HG03025 (cell line): ENCODE results near the gene NEAT1.

Source experiments
- ATAC-seq: cut with Tn5 transposase; IDR thresholded peaks from one replicate; pipeline ENCODE4 v1.9.1; 2021; ENCODE audit warnings: mild to moderate bottlenecking, moderate library complexity; ENCODE audit not compliant: unreplicated experiment, low FRiP score

The NEAT1 gene

DNA sequence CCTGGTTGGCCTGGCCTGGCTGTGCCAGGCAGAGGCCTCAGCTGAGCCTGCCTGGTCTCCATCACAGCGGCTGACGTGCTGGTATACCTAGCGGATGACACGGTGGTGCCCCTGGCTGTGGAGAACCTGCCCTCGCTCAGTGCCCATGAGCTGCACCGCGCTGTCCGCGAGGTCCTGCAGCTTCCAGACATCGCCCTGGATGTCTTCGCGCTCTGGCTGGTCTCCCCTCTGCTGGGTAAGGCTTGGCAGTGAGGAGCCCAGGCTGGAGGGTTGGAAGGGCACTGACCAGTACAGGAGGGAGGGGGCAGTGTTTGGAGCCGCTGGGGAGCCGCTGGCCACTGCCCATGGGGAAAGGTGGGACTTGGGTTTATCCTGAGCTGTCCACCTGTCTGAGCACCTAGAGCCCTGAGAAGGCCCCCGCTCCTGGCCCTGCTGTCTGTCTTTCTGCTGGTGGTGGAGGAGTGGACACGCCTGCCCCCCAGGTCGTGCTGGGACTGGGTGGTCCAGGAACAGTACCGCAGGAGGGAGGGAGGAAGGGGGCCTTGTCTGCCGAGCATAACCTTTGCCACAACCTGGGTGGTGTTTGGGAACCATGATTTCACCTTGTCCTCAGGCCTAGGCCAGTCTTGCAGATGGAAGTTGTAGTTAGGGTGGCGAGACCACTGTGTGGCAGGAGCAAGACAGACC lies 33.2 kb upstream of the NEAT1 start:
- no peak for ATAC-seq

DNA sequence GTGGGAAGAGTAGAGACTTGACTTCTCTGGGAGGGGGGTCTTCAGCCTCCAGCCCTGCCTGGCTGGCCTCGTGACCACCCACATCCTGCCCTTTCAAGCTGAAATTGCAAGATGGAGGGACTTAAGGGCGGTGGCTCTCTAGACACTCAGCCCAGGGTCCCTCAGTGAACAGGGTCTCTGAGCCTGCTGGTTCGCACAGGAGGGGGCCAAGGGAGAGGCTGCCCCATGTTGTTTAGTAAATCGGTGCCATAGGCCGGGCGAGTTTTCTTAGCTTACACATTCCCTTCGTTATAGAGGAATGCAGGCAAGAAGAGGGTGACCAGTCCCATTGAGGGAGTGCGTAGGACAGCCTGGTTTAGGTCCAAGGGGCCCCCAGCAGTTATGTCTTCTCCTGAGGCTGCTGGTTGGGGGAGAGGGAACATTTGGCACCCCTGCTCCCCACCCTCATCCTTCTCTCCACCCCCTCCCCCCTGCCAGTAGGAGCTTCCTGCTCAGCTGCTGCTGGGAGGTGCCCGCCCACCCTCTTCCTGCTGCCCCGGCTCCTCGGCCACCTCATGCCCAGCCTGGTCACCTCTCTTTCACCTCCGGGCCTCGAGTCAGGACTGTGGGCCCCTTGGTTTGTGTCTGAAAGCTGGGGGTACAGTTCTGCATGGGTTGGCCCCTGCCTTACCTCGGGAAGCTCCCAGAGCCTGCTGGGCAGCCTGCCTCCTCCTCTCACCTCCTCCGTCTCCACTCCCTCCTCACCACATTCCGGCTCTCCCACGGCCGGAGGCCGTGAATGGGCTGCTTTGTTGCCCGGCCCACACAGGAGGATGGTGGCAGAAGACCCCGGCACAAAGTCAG lies 32.3 kb upstream of the NEAT1 start:
- no peak for ATAC-seq

DNA sequence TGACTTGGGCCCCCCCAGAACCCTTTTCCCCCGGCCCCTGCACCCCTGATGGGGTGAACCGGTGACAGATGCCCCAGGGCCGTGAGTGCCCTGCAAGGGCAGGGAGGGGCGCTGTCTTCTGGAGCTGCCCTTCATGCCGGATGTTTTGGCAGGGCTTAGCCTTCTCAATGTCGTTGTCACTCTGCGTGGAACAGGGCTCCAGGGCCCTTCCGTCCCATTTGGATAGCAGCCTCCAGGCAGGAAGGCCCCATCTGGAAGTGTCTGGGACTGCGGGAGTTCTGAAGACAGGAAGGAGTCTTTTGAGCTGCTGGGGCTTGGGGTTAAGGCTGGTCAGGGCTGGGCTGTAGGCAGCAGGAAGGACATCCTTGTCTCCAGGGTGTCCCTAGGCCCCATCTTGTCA lies 31.6 kb upstream of the NEAT1 start:
- ATAC-seq: no peak

DNA sequence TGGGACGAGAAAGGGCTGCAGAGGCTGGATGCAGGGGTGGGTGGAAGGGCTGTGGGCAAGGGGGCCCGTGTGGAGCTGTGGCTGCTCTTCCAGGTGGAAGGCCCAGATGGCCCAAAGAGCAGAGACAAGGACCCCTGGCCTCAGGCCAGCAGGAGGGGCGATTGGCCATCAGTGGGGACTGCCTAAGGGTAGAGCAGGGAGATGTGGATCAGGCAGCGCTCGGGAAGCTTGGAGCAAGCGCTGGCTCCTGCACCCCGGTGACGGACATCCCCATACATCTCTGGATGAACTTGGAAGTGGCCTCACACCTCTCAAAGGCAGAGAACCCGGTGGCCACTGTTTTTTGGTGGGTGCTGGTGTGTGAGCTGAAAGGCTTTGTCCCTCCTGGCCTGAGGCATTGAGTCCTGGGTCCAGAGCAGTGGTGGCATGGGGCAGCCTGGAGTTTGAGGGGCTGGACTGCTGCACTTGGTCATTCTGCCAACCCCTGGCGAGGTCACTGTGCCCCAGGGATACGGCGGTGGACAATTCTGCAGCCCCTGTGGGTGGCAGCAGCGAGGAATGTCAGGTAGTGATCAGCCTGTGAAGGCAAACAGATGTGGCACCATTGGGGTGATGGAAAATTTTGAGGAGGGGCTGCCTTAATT lies 30.3 kb upstream of the NEAT1 start:
- ATAC-seq: no peak

DNA sequence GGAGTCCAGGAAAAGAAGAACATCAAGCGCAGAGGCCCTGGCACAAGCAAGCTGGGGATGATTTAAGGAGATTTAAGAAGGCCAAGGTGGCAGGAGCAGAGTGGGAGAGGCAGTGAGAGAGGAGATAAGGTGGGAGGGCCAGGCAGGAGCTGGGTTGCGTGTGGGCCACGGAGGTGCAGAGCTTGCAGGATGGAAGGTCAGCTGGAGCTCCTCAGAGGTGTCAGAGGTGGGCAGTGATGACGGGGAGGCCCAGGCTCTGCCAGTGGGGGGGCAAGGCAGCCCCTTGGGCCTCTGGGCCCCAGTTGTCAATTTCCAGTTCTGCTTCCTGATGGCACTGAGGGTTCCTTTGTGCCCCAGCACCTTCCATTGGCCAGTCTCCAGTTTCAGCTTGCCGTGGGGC lies 29.7 kb upstream of the NEAT1 start:
- ATAC-seq: no peak

DNA sequence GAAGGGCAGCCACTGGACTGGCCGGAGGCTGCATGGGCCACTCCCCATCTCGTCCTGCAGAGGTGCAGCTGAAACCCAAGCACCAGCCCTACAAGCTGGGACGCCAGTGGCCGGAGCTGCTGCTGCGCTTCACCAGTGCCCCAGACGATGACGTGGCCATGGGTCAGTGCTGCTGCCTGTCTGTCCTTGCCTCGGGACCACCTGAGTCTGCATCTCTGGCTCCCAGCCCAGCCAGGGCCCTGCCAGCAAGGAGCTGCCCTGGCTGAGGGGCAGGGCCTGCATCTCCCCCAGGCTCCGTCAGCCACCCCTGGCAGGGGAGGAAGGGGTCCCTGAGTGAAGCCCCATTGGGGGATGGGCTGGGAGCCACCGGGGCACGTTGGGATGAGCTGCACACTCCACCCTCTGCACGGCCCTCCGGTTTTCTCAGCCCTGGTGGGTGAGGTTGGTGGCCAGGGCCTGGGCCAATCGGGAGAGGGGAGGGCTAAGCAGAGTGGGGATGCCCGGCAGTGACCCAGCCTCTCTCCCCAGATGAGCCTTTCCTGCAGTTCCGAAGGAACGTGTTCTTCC lies 29.0 kb upstream of the NEAT1 start:
- no peak for ATAC-seq

DNA sequence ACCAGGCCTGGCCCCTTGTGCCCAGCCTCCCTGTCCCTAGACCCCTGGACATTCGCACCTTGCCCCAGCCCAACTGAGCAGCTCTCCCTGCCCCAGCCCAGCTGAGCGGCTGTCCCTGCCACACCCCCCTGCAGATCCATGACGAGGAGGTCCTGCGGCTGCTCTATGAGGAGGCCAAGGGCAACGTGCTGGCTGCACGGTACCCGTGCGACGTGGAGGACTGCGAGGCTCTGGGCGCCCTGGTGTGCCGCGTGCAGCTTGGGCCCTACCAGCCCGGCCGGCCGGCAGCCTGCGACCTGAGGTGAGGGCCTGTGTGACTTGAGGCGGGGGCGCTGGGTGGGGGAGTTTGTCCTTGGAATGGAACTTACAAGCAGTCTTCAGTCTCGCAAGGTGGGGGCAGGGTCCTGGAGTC lies 28.5 kb upstream of the NEAT1 start:
- no peak for ATAC-seq

DNA sequence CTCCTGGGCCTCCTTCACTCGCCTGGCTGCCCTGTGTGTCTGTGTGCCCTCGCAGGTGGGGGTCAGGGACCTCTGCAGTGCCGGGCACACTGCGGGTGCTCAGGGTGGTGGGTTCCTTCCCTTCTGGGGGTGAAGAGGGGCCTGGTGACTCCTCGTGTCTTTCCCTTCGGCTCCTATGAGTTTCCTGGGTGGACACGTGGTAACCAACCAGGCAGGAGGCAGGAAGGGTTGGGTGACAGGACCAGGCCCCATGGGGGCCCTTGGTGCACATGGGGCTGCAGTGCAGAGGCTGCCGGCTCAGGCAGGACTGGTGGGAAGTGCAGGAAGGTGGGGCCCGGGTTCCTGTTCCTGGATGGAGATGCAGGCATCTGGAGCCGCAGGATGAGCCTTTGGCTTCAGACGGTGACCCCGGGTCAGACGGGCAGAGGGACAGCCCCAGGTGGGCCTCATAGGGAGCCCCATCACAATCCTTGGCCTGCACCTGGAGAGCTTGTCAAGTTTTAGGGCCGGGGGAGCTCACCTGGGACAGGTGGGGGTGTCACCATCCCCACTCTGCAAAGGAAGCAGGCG lies 26.6 kb upstream of the NEAT1 start:
- ATAC-seq: no peak

DNA sequence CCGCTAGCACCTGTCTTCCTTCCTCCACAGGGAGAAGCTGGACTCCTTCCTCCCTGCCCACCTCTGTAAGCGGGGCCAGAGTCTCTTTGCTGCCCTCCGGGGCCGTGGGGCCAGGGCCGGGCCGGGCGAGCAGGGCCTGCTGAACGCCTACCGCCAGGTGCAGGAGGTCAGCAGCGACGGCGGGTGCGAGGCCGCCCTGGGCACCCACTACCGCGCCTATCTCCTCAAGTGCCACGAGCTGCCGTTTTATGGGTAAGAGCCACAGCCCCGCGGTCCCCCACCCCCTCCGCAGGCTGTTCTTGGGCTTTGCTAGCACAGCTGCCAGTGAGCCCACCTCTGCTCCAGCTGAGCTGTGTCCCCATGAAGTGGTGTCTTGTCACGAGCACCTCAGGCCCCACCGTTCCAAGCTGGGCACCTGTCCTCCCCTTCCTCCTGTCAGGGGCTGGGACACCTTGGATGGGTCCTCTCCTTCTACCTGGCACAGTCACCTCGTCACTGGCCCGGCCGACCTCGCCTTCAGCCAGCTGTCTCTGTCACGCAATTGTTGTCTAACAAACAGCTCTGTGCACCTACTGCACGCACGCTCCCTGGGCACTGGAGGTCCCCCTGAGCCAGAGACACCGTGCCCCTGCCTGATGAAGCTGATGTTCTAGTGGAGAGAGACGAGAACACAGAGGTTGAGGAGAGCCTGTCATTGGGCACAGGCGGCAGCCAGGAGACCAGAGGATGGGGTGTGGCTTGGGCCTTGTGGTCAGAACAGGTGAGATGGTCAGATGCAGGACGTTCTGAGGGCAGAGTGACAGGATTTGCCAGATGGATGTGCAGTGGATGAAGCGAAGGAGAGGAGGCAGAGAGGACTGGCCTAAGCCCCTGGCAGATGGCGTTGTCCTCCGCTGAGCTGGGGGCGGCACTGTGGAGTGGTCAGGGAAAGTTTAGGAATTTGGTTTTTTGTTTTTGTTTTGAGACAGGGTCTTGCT lies 25.5 kb upstream of the NEAT1 start:
- no peak for ATAC-seq

DNA sequence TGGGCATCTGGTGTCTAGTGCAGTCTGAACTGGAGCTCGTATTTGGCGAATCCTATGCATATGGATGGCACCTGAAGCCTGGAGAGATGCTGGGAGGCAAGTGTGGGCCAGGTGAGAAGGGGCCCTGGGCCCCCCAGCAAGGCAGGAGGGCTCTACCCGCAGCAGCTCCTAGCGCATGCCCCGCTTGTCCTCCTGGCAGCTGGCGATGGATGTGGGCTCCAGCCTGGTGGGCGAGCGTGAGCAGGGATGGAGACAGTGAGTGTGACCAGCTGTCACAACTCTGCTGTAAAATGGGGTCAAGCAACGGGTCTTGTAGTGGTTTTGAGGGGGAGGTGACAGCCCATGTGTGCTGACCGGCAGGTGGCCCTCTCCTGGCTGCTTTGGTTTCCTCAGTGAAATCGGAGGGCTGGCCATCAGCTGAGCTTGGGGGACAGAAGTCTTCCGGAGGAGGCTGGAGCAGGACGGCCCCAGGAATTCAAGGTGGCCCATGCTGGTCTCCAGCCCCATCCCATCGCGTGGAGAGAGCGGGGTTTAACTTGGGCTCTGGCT lies 24.2 kb upstream of the NEAT1 start:
- ATAC-seq: no peak

DNA sequence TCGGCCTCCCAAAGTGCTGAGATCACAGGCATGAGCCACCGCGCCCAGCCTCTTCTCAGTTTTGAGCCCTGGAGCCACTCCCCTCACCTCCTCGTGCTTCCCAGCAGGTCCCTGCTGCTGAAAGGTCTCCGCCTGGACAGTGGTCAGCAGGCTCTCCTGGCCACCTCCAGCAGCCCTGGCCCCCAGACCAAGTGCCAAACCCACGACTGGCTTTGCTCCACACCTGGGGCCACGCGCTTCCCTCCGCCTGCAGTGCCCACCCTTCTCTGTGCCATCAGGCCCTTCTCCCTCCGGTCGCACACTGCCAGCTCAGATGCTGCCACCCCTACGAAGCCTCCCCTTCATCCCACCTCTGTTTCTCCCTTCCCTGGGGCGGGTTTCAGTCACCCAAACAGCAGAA lies 23.3 kb upstream of the NEAT1 start:
- no peak for ATAC-seq

DNA sequence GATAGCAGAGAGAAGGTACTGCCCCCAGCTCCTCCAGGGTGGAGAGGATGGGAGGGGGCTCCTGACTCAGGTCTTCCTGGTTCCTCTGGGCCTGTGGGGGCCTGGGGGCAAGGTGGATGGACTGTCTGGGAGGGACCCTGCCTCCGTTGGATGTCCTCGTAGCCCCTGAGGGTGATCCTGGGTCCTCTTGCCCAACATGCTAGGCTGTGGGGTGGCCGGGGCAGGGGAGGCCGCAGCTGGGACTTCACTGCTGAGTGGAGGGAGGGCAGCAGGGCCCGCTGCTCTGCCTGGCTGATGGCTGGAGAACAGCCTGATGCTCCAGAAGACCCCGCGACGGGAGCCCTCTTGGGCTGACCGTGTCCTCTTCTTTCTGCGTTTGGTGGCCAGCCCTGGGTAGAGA lies 22.8 kb upstream of the NEAT1 start:
- ATAC-seq: no peak

DNA sequence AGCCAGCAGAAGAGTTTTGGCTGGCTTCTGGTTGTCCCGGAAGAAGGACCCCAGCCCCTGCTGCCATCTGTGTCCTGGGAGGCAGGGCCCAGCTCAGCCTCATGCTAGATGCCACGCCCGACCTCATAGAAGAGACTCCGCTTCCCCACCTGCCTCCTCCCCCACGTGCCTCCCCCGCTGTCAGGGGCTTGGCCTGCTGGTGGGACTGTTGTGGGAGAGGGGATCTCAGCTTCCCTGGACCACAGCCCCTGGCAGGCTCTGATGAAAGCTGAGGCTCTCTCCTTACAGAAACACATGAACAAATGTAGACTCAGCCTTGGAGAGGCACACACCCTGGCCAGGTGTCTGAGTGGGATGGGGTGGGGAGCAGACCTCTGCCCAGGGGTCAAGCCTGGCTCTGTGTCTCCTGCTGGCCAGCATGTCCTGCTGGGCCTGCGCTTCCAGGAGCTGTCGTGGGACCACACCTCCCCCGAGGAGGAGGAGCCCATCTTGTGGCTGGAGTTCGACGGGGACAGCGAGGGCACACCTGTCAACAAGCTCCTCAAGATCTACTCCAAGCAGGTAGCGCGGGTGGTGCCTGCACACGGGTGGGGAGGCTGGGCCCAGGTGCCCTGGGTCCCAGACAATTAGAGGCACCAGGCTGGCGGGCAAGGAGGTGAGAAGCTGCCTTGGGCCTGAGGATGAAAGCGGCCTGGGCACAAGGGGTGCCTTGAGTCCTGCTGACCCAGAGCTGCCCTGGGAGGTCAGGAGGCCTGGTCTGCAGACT lies 22.1 kb upstream of the NEAT1 start:
- no peak for ATAC-seq

DNA sequence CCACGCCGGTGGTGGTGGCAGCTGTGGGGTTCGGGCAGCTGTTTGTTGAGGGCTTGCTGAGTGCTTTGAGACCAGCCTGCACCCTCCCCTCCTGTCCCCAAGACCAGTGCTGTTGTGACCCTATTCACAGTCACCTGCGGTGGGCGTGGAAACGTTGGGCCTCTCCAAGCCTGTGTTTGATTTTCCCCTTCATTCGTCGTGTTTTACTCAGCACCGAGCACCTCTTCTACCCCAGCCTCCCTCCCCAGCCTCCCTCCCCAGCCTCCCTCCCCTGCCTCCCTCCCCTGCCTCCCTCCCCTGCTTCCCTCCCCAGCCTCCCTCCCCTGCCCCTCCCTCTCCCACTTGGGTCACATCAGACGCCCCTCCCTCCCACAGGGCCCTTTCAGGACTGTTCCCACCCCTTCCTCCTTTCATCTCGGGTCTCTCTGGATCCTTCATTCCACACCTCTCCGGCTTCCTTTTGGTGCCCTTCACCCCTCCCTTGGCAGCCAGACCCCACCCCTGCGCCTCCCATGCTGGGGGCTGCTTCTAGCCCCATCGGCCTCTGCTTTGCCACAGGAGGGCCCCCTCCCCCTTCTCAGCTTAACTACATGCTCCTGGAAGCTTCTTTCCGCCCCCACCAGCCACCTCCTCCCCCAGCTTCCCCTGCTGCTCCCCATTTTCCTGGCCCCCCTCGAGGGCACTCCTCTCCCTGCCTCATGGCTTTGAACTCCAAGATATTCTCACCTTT lies 21.4 kb upstream of the NEAT1 start:
- ATAC-seq: no peak

DNA sequence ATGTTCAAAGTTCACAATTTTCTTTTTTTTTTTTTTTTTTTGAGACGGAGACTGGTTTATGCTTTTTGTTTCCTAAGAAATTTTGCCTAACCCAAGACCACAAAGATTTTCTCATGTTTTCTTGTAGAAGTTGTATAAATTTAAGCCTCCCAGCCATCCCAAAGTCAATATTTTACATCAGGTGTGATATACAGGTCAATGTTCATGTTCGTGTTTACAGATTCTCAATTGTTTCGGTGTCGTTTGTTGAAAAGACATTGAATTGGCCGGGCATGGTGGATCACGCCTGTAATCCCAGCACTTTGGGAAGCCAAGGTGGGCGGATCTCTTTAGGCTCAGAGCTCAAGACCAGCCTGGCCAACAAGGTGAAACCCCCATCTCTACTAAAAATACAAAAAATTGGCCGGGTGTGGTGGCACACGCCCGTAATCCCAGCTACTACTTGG lies 20.8 kb upstream of the NEAT1 start:
- ATAC-seq: no peak

DNA sequence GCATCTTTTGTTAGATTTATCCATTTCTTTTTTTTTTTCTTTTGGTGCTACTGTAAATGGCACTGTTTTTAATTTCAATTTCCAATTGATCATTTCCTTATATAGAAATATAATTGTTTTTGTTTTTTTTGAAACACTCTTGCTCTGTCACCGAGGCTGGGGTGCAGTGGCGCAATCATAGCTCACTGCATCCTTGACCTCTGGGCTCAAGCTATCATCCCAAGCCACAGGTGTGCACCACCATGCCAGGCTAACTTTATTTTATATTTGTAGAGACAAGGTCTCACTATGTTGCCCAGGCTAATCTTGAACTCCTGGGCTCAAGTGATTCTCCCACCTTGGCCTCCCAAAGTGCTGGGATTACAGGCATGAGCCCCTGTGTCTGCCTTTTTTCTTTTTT lies 19.8 kb upstream of the NEAT1 start:
- ATAC-seq: no peak

DNA sequence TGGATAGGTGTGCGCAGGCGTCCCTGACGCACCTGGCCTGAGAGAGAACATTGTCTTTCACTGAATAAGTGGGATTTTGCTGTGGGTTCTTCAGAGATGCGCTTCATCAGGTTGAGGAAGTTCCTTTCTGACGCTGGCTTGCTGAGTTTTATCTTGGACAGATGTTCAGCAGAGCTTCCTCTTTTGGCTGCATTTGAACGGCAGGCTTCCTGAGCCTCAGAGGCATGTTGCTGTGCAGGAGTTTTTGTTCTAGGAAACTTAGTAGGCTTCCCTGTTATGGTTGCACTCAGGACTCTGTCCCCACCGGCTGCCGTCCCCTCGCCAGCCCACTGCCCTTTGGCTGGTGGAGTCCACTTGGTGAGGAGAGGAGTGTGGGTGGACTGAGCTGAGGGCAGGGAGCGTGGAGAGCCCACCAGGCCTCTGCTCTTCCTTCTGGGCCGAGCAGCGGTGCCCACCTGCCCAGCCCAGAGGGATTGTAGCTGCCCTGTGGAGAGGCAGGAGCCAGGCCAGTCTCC lies 18.9 kb upstream of the NEAT1 start:
- no peak for ATAC-seq

DNA sequence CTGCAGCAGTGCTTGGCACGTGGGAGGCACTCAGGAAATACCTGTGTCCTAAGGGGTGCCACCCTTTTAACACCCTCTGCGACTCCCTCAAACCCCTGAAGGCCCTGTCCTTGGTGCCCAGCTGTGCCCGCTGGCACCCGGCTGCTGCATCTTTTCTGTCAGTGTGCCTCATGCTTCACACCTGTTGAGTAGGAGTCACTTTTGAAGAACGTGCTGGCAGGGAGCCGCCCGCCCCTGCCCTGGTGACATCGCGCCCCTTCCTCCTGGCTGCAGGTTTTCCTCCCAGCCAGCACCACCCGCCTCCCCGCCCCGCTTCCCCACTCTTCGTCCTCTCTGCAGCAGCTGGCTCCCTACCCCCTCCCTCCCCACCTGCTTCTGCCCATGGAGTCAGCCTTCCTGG lies 18.4 kb upstream of the NEAT1 start:
- no peak for ATAC-seq
